ENCODE measurements around the gene SIMC1.
A peak's percentile ranks its signal among the peaks of the same experiment; 100 is the strongest.
"Not testable (repeated sequence)": the region's sequence is repeated elsewhere in the genome, so short reads cannot be mapped to it uniquely, and the experiment has no call there.

SIMC1 gene

DNA sequence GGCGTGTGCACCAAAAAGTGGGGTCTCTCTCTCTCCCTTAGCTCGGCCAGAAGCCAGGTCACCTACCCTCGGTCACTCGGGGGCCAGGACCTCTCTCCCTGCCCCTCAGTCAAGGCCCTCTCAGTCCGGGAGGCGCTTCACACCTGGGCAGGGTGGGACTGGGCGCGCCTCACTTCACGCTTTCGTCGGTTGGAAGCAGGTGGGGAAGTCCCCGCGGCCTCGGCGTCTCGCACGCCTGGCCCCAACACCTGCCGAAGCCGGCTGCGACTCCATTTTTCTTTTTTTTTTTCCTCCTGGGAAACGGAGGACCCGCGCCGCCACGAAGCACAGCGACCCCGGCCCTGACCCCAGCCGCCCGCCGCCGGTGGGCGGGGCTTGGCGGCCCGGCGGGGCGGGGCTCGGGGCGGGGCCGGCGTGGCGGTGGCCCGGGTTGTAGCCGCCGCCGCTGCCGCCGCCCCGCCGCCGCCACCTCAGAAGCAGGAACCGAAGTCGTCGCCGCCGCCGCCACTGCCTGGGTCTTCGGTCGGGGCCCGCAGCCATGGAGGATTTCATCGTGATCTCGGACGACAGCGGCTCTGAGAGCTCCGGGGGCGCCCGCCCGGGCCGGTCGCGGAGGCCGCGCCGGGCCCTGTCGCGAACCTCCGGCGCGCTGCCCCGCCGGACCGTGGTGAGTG is at the start of gene SIMC1:
Gene SIMC1, plus strand, starts transcription at position 454 of the 674 bp plus-strand sequence. Its CDS starts 85 bp downstream, at position 539.
- peak; percentile 39 for DNase-seq (ENCODE audit: low spot score)

DNA sequence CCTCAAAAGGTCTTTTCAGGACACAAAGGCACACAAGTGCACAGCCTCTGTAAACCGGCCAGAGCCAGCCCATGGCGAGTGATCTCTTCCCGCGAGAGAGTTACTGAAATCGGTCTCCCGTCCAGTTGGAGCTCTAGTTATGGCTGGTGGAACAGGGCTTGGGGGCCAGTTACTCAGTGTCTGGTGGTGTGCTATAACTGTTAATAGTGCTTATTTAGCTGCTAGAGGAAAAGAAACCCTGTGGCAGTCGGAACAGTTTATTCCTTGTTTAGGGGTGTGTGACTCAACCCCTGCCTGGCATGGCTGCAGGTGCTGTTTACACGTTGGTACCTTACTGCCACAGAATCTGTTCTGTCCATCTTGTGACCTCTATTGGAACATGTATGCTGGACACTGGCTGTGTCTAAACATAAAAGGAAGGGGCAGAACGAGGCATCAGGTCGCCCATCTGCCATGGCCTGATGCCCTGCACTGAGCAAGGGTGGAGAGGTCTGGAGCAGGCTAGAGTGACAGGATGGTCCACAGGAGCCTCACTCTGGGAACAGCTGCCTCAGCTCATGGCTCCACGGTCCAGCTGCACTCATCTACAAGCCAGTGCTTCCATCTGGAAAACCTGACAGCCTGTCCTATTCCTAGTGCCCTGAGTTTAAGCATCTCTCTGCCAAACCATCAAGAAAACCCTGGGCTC is 49.6 kb upstream of the SIMC1 start:
- no peak for DNase-seq (ENCODE audit: low spot score)

DNA sequence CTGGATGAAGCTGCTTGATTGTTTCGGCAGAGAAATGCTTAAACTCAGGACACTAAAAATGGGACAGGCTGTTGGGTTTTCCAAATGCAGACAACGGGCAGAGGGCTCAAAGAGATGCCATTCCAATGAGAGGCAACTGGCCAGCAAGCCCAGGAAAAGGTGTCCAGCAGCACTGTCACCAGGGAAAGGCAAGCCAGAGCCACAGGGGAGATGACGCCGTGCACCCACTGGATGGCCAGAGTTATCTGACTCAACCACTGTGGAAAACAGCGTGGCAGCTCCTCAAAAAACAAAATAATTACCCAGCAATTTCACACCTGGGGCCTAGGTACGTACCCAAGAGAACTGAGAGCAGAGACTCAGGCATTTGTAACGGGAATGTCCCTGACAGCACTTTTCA is 48.4 kb upstream of the SIMC1 start:
- DNase-seq (ENCODE audit: low spot score): no peak

DNA sequence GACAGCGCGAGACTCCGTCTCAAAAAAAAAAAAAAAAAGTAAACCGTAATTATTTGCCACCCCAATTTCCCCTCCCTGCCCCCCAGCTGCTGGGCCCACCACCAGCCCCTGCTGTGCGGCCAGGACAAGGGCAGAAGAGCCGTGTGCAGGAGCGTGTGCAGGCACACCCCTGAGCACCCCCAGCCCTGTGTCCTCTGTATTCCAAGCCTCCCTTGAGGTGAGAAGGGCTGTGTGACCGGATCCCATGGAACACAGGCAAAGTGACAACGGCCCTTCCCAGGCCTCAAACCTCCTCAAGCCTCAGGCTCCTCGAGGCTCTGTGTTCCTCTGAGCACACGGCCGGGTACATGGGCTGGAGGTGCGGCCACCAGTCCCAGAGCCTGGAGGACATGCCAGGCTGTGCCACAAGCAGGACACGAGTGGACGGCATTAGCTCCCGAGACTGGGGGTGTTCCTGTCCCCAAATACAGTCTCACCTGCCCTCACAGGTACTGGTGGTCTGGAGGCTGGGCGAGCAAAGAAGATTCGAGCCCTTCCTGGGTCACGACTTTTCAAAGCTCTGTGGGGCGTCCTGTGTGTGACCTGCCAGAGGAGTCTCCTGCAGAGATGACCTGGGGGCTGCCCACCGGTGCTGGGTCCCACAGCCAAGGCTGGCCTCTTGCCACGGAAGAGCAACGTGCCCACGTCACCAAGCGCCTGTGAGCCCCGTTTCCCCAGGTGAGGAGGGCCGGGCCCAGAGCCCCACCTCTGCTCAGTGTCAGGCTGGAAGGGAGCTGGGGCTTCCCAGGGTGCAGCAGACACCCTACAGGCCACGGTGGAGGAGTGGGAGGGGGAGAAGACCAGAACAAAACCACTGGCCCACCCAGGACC is 47.1 kb upstream of the SIMC1 start:
- no peak for DNase-seq (ENCODE audit: low spot score)

DNA sequence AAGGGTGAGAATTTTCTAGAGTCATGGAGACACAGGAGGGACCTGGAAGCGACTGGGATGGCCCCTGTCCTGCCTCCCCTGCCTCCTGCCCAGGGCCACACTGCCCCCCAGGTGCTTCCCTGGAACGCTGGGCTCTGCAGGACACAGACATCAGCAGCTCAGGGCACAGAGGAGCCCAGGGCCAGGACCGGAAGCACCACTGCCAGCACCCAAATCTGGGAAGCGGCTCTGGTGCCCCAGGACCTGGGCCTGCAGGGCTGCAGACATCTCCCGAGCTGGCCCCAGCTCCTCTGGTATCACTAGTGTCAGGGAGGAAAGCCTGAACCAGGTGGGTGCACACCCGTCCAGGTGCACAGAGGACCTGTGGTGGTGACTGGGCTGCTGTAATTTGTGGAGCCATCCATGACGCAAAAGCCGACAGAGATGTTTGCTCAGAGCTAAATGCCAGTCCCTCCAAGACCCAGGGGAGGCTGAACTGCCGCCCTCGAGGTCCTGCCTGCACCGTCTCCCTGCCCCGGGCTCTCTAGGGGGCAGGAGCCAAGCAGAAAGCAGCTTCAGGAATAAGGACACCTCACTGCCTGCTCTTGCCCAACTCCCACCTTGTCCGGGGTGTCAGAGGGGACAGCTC is 46.0 kb upstream of the SIMC1 start:
- DNase-seq (ENCODE audit: low spot score): no peak

DNA sequence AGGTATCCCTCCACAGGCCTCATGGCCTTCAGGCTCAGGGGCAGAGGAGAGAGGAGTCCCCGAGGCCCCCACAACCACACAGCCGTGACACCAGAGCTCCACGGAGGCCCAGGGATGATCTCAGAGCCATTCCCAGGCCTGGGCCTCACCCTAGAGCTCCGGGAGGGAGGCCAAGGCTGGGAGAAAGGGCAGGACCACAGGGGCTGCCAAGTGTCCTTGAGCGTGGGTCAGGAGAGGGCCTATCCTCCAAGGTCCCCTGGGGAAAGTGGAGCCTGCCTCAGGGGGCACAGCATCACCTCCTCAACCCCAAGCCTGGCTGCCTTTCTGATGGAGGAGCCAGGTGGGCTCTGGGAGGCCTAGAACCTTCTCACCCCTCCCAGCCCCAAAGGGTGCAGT is 45.5 kb upstream of the SIMC1 start:
- not testable (repeated sequence) for DNase-seq (ENCODE audit: low spot score)

DNA sequence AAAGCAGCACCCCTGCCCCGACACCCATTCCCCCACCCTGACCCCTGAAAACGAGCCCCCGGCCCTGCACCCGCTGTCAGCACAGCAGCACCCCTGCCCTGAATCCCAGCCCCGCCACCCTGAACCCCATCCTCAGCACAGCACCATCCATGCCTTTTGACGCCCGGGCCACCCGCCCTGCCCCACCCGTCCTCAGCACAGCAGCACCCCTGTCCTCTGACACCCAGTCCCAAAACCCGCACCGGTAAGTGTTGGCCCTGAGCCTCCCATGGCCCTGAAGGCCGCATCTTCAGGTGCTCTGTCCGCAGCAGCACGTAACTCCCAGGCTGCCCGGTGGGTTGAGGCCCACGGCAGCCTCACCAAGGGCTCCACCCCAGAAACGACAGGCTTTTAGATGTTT is 44.6 kb upstream of the SIMC1 start:
- not testable (repeated sequence) for DNase-seq (ENCODE audit: low spot score)

DNA sequence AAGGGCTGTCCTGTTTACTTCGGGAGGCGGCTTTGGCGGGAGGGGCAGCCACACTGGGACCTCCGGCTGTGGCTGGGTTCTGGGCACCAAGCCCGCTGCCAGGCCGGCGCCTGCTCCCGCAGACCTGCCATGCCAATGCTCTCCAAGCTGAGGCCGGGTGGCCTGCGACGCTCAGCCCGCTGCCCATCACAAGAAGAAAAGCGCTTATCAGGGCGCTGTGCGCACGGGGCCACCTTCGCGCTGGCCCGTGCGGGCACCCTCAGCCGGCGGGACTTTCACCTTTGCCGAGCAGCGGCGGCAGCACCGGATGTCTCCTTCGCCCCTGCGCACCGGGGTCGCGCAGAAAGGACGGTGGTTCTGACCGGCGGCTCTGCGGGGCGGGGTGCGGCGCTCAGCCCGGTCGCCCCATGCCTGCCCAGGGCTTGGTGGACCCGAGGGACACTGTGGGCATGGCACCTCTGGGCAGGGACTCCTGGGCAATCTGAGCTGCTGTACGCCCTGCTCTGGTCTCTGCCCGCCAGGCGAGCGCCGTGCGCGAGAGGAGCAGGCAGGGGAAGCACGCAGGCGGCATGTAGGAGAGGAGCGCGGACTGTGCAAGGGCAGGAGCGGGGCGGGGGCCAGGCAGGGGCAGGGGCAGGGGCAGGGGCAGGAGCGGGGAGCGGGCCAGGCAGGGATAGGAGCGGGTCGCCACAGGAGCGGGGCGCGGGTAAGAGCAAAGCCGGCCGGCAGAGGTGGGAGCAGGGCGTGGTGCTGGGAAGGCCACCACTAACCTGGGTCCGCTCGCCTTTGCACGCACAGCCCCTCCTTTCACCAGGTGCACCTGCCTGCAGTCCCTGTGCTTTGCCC is 43.8 kb upstream of the SIMC1 start:
- not testable (repeated sequence) for DNase-seq (ENCODE audit: low spot score)

DNA sequence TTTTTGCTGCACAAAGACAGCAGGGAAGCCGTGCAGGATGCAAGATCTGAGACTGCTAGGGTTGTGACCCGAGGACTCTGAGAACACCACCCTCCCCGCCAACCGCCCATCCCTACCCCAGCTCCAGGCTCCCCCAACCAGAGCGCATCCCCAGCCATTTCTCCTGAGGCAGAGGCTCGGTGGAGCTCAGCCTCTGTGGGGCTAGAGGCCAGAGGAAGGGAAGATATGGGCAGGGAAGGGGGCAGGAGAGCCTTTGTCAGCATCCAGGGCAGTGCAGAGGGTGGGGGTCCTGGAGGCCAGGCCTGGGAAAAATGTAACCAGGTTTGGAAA is 43.2 kb upstream of the SIMC1 start:
- DNase-seq (ENCODE audit: low spot score): not testable (repeated sequence)

DNA sequence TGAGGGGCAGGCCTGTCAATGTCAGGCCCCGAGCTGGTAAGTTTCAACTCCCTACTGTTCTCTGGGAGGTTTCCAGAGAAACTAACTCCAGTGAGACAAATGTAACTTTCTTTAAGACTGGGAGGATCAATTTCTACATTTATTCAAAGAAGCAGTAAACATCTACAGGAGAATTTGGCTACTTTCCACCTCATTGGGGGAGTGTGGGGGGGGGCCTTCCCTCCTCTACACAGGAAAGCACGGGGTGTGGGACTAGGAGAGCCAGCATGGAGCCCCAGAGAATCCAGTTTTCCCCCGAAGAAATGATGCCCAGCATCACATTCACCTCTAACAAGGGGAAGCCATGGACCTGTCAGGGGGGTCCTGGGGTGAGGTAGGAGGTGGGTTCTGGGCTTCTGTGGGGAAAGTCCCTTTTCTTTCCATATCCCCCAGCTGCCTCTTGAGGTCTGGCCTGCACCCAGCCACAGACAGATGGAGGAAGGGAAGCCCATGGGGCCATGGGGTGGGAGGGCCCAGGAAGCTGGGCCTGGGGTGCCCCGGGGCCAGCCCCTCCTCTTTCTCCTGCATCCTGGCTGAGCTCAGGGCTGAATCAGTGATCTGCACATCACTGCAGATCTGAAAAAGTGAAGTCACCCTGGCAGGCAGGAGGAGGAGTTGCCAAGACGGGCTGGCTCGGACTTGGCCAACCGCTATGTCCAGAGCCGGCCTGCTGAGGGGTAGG is 42.6 kb upstream of the SIMC1 start:
- not testable (repeated sequence) for DNase-seq (ENCODE audit: low spot score)

DNA sequence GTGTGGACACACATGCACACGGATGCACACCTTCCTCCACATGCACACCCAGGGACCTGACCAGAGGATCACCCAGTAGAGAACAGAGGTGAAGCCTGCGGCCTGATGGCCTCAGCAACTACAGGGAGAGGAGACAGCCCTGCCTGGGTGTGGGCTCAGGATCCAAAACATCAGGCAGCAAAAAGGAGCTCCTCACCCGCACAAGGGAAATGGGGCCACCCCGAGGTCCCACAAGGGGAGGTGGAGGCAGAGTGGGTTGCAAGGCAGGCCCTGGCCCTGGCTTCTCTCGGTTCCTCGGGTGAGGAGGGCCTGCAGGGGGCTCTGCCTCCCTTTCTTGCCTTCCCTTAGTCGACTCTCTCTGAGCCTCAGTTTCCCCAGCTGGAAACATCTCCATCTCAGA is 41.4 kb upstream of the SIMC1 start:
- DNase-seq (ENCODE audit: low spot score): not testable (repeated sequence)

DNA sequence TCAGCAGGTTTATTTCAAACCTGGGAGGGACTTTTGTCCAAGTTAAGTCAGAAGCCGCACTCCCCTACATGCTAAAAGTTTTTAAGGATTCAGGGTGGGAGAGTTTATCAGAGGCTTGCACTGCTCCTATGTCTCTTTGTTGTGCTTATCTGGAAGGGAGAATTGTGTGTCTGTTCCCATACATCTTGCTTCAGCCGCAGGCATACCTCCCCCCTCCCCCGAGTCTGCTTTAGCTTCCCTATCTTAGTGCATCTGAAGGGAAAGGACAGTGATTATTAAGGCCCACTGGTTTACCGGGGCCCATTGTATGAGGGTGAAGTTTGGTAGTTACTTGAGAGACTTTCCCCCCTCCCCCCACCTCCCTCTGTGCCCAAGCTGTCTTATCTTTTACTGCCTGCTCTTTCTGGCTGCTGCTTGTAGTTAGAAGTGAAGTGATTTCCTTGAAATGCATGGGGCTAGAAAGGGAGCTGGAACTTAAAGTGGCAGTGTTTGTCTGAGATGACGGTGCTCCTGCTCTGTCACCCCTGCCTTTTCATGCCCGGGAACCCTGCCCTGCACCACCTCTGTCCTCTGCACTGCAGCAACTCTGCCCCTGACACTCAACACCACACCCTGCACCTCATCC is 40.9 kb upstream of the SIMC1 start:
- DNase-seq (ENCODE audit: low spot score): not testable (repeated sequence)

DNA sequence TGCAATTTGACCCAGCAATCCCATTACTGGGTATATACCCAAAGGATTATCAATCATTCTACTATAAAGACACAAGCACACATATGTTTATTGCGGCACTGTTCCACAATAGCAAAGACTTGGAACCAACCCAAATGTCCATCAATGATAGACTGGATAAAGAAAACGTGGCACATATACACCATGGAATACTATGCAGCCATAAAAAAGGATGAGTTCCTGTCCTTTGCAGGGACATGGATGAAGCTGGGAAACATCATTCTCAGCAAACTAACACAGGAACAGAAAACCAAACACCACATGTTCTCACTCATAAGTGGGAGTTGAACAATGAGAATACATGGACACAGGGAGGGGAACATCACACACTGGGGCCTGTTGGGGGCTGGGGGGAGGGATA is 39.9 kb upstream of the SIMC1 start:
- DNase-seq (ENCODE audit: low spot score): not testable (repeated sequence)

DNA sequence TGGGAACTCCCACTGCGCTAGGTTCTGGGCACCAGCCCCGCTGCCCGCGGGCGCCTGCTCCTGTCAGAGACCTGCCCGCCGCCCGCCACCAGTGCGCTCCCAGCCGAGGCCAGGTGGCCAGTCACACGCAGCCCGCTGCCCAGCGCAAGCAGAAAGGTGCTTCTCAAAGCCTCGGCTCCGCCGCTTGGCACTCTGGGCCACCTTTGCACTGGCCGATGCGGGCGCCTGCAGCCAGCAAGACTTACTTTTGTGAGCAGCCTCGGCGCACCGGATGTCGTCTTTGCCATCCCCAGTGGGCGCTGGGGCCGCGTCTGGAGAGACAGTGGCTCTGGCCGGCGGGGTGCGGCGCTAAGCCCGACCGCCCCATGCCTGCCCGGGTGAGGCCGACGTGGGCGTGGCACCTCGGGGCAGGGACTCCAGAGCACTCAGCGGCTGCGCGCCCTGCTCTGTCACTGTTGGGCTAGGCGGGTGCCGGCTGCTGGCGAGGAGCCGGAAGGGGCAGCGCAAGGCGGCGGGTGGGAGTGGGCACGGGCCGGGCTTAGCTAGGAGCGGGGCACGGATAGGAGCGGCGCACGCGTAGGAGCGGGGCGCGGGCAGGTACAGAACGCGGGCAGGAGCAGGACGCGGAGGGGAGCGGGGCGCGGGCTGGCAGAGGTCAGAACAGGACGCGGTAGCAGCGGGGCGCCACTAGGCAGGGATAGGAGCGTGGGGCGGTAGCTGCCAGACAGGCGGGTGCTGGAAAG is 39.1 kb upstream of the SIMC1 start:
- DNase-seq (ENCODE audit: low spot score): peak; percentile 15

DNA sequence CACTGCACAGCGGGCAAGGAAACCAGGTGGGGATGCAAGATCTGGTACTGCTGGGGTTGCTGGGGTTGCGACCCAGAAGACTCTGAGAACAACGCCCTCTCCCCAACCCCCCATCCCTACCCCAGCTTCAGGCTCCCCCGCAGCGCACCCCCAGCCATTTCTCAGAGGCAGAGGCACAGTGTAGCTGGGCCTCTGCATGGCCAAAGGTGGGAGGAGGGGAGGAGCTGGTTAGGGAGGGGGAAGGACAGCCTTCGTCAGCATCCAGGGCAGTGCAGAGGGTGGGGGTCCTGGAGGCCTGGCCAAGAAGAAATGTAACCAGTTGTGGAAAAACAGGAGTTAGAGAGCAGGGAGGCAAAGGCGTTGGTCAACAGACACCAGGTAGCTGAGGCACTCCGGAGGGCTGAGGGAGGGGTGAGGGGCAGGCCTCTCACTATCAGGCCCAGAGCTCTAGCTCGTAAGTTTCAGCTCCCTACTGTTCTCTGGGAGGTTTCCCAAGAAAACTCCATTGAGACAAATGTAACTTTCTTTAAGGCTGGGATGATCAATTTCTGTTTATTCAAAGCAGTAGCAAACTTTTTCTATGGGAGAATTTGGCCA is 38.3 kb upstream of the SIMC1 start:
- DNase-seq (ENCODE audit: low spot score): not testable (repeated sequence)

DNA sequence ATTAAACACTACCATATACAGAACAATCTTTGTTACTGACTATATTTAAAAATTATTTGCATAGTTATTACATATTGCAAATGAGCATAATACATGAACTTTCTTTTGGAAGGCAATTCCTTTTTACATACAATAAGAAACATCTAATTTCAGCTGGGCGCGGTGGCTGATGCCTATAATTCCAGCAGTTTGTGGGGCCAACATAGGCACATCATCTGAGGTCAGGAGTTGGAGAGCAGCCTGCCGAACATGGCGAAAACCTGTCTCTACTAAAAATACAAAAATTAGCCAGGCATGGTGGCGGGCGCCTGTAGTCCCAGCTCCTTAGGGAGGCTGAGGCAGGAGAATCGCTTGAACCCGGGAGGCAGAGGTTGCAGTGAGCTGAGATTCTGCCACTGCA is 36.4 kb upstream of the SIMC1 start:
- no peak for DNase-seq (ENCODE audit: low spot score)

DNA sequence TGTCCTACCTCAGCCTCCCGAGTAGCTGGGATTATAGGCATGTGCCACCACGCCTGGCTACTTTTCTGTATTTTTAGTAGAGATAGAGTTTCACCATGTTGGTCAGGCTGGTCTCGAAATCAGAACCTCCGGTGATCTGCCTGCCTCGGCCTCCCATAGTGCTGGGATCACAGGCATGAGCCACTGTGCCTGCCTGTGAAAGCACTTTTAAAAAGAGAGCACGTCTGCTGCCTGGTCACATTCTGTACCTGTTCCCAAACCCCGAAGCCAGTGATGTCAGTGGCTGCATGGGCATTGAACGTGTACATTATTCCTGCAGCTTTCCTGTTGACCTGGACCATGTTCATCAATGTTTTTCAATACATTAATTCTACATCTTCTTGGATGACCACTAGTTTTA is 35.1 kb upstream of the SIMC1 start:
- DNase-seq (ENCODE audit: low spot score): no peak

DNA sequence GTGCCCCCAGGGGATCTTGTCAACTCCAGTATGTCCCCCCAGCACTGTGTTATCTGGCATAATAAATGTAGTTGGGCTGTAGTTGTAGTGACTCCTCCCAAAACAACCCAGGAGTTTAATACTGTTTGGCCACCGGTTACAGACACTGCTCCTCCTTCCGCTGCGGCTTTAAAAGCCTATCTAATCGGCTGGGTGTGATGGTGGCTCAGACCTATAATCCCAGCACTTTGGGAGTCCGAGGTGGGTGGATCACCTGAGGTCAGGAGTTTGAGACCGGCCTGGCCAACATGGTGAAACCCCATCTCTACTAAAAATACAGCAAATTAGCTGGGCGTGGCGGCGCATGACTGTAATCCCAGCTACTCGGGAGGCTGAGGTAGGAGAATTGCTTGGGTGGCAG is 34.7 kb upstream of the SIMC1 start:
- DNase-seq (ENCODE audit: low spot score): not testable (repeated sequence)

DNA sequence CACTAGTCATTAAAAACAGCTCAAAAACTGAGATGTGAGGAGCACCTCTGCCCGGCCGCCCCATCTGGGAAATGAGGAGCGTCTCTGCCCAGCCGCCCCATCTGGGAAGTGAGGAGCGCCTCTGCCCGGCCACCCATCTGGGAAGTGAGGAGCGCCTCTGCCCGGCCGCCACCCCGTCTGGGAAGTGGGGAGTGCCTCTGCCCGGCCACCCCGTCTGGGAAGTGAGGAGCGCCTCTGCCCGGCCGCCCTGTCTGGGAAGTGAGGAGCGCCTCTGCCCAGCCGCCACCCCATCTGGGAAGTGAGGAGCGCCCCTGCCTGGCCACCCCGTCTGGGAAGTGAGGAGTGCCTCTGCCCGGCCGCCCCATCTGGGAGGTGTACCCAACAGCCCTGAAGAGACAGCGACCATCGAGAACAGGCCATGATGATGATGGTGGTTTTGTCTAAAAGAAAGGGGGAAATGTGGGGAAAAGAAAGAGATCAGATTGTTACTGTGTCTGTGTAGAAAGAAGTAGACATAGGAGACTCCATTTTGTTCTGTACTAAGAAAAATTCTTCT is 23.7 kb upstream of the SIMC1 start:
- DNase-seq (ENCODE audit: low spot score): not testable (repeated sequence)

All from kidney tubule cell (primary cell).